SK-N-SH (cell line): ENCODE data around the gene COL8A2. TPM values are rescaled to one million over a fixed set of nuclear protein-coding genes. Genes with fewer than 3 reads are reported as not detected.

Experiments used
- CTCF ChIA-PET: fragments of 300-600, 350-600 bp; formaldehyde crosslinking; extraction: SDS; loops from one replicate; lab custom pipeline; 2021; lab: Yijun Ruan, JAX
- POLR2A ChIA-PET: fragments of 350-600 bp; sonication (Branson Sonifier 250); formaldehyde crosslinking; extraction: SDS; loops from one replicate; lab custom pipeline; 2020; ENCODE audit warnings: antibody characterized with exemption, inconsistent platforms; lab: Yijun Ruan, JAX
- DNase-seq: peaks from one replicate; pipeline ENCODE4 v3.0.0; 2012
- H2AFZ ChIP-seq: fragments of 200-600 bp; sonication (generic); 2 replicates; pipeline ENCODE4 v1.8.1; 2016; ENCODE audit warnings: antibody characterized with exemption, mild to moderate bottlenecking, low read depth
- H3F3A ChIP-seq: fragments of 200-600 bp; sonication (generic); replicated peaks from 2 replicates; pipeline ENCODE3; 2016; ENCODE audit warnings: antibody characterized with exemption, mild to moderate bottlenecking; ENCODE audit not compliant: insufficient read depth
- H3K27ac ChIP-seq, 2 experiments: fragments of 200-500 bp in 1 of 2; fragments of 200-600 bp in 1 of 2; sonication (Bioruptor generic) in 1 of 2; sonication (generic), shearing (Covaris generic) in 1 of 2; 2 replicates each; pipeline versions ENCODE4 v1.5.1 to v1.6.1; 2014 to 2016; ENCODE audit warnings: low read depth in 2 of 2, inconsistent platforms in 1 of 2, low read length in 1 of 2, mild to moderate bottlenecking in 1 of 2, mixed read lengths in 1 of 2
- H3K27me3 ChIP-seq: fragments of 200-600 bp; sonication (generic), shearing (Covaris generic); 2 replicates; pipeline ENCODE4 v1.6.1; 2016; ENCODE audit warnings: mixed run types; ENCODE audit not compliant: insufficient read depth
- H3K36me3 ChIP-seq, 2 experiments: fragments of 200-500 bp in 1 of 2; fragments of 200-600 bp in 1 of 2; sonication (Bioruptor generic) in 1 of 2; sonication (generic) in 1 of 2; replicated peaks in 1 of 2; 2 replicates each; pipeline versions ENCODE3 to v1.5.1; 2014 to 2016; ENCODE audit warnings: low read length in 1 of 2, mild to moderate bottlenecking in 1 of 2; ENCODE audit not compliant: insufficient read depth in 2 of 2, control insufficient read depth in 1 of 2
- H3K4me1 ChIP-seq, 2 experiments: fragments of 200-500 bp in 1 of 2; fragments of 200-600 bp in 1 of 2; sonication (Bioruptor generic) in 1 of 2; sonication (generic), shearing (Covaris generic) in 1 of 2; 2 replicates each; pipeline versions ENCODE4 v1.5.1 to v1.6.1; 2014 to 2016; ENCODE audit warnings: low read depth in 1 of 2, low read length in 1 of 2, mixed run types in 1 of 2; ENCODE audit not compliant: insufficient read depth in 2 of 2, control insufficient read depth in 1 of 2
- H3K4me2 ChIP-seq: fragments of 200-600 bp; sonication (generic), shearing (Covaris generic); 2 replicates; pipeline ENCODE4 v1.6.1; 2017; ENCODE audit warnings: mixed run types
- H3K4me3 ChIP-seq, 2 experiments: fragments of 200-500 bp in 1 of 2; fragments of 200-600 bp in 1 of 2; sonication (Bioruptor generic) in 1 of 2; sonication (generic), shearing (Covaris generic) in 1 of 2; 2 replicates each; pipeline versions ENCODE4 v1.5.1 to v1.8.1; 2014 to 2016; ENCODE audit warnings: low read depth in 2 of 2, inconsistent platforms in 1 of 2, low read length in 1 of 2, mild to moderate bottlenecking in 1 of 2, mixed read lengths in 1 of 2, moderate library complexity in 1 of 2
- H3K79me2 ChIP-seq: fragments of 200-600 bp; sonication (generic); 2 replicates; pipeline ENCODE4 v1.8.1; 2017; ENCODE audit warnings: mild to moderate bottlenecking; ENCODE audit not compliant: insufficient read depth
- H3K9ac ChIP-seq: fragments of 200-600 bp; sonication (generic); 2 replicates; pipeline ENCODE4 v1.6.1; 2017; ENCODE audit warnings: mixed run types
- H3K9me2 ChIP-seq: fragments of 200-600 bp; sonication (generic); 2 replicates; pipeline ENCODE4 v1.6.1; 2017; ENCODE audit warnings: mixed run types
- H3K9me3 ChIP-seq: fragments of 200-600 bp; sonication (generic); 2 replicates; pipeline ENCODE4 v1.6.1; 2017; ENCODE audit warnings: mixed run types, mild to moderate bottlenecking, moderate library complexity
- H4K20me1 ChIP-seq: fragments of 200-600 bp; sonication (generic); 2 replicates; pipeline ENCODE4 v1.6.1; 2017; ENCODE audit warnings: mild to moderate bottlenecking, mixed run types; ENCODE audit not compliant: insufficient read depth
- CHD2 ChIP-seq: fragments of 150-350 bp; IDR thresholded peaks from 2 replicates; pipeline ENCODE4 v1.6.1; 2018; ENCODE audit warnings: low read length; ENCODE audit not compliant: partially characterized antibody
- GABPA ChIP-seq: IDR thresholded peaks from 2 replicates; pipeline ENCODE4 v1.4.0; 2012; ENCODE audit warnings: low read depth, mild to moderate bottlenecking
- GATA2 ChIP-seq: sonication (generic); formaldehyde crosslinking; IDR thresholded peaks from 2 replicates; pipeline ENCODE4 v1.5.0; 2020; ENCODE audit warnings: mild to moderate bottlenecking, missing genetic modification reagents
- MEF2A ChIP-seq: IDR thresholded peaks from 2 replicates; pipeline ENCODE4 v1.4.0; 2012; ENCODE audit warnings: low read depth, borderline replicate concordance
- NFIC ChIP-seq: IDR thresholded peaks from 2 replicates; pipeline ENCODE4 v1.4.0; 2012; ENCODE audit warnings: borderline replicate concordance
- NRF1 ChIP-seq: IDR thresholded peaks from 2 replicates; pipeline ENCODE4 v1.6.1; 2012; ENCODE audit warnings: low read depth, mild to moderate bottlenecking, low read length
- POLR2AphosphoS5 ChIP-seq: IDR thresholded peaks from 2 replicates; pipeline ENCODE4 v1.6.1; 2012; ENCODE audit warnings: low read depth, low read length
- RCOR1 ChIP-seq: fragments of 150-350 bp; IDR thresholded peaks from 2 replicates; pipeline ENCODE4 v1.6.1; 2017; ENCODE audit warnings: antibody characterized with exemption, low read length
- RFX5 ChIP-seq: IDR thresholded peaks from 2 replicates; pipeline ENCODE4 v1.6.1; 2012; ENCODE audit warnings: mild to moderate bottlenecking, improper control_type of control experiment, low read length
- YY1 ChIP-seq: IDR thresholded peaks from 2 replicates; pipeline ENCODE4 v1.4.0; 2012; ENCODE audit warnings: low read depth, mild to moderate bottlenecking
- WGBS: methylation state at CpG from one replicate; pipeline ENCODE4 v1.1.6; 2017; ENCODE audit warnings: low lambda C conversion rate; 5-methylcytosine and 5-hydroxymethylcytosine counted together
- polyA plus RNA-seq, 3 experiments: library from polyadenylated mRNA; depleted of rRNA; stranded (reverse); fragments of >200 nt; gene quantifications; 2 replicates each; pipeline ENCODE4 v1.2.3, GENCODE V29; 2012
- TF ChIP-seq, protein P1 (sequence below): IDR thresholded peaks from 2 replicates; pipeline ENCODE4; 2012
- TF ChIP-seq, protein P2 (sequence below): fragments of 150-350 bp; IDR thresholded peaks from 2 replicates; pipeline ENCODE4 v1.6.1; 2017; ENCODE audit warnings: antibody characterized with exemption, low read length, low read depth, borderline replicate concordance
- TF ChIP-seq, protein P3 (sequence below): IDR thresholded peaks from 2 replicates; pipeline ENCODE4 v1.4.0; 2012; ENCODE audit warnings: low read depth, borderline replicate concordance
- TF ChIP-seq, protein P4 (sequence below): fragments of 200-600 bp; sonication (generic); IDR thresholded peaks from 2 replicates; pipeline ENCODE4 v1.6.1; 2017; ENCODE audit warnings: antibody characterized with exemption, mild to moderate bottlenecking, moderate library complexity
- TF ChIP-seq, protein P5 (sequence below): fragments of 150-350 bp; IDR thresholded peaks from 2 replicates; pipeline ENCODE4 v1.6.1; 2016; ENCODE audit warnings: mild to moderate bottlenecking, low read depth, low read length
- TF ChIP-seq, protein P6 (sequence below): IDR thresholded peaks from 2 replicates; pipeline ENCODE4 v1.4.0; 2012; ENCODE audit warnings: low read depth

The COL8A2 gene
- polyA plus RNA-seq, 1 of the 3 experiments (the other 2 are of a cell fraction): 3.1 TPM

DNA sequence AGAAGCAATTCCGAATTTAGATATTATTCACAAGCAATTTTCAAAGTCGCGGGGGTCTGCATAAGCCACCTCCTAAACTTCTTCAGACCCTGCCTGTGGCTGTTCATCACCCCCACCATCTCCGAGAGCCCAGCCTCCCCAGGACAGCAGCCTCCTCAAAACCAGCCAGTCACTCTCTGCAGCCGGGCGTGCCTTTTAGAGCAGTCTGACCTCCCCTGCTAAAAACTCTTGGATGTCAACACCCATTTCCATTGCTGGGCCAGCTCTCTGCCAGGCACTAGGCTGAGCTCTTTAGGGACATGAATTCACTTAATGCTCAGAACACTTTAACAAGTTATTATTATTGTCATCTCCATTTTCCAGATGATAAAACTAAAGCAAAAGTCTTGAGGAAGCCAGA is 24.6 kb downstream of the COL8A2 start:
- no peak overlapping the region for H3K4me2 ChIP-seq

DNA sequence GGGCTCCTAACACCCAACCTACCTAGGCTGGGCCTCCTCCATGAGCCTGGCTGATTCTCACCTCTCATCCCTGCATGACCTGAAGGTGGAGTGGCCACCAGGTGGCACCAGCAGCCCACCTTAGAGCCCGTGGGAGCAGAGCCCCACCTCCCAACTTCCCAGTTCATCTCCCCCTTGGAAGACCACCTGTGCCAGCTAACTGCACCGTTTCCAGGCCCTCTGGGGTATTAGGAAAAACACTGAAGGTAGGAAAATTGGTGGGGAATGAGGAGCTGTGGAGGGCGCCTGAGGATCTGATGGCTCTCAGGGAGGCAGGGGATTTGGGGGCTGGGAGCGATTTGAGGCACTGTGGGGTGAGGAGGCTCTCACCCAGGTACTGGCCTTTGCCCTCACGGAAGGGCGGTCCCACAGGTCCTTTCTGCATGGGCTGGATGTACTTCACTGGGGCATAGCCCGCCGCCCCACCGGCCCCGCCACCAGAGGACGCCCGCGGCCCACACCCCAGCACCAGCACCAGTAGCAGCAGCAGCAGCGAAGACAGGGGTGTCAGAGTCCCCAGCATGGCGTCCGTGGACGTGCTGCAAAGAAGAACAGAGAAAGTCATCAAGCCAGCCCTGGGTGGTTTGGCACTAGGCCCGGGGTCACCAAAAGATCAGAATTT is 25.2 kb downstream of the COL8A2 start:
- Histone ChIP-seq H3K79me2 (no peaks in the 10 kb centered on the region), H4K20me1 (no peaks in the 10 kb centered on the region), H3K27ac (peak overlapping the region in 1 of 2 experiments; percentile 16; a peak in 1 of 4 replicates), H3K4me2 (no peak overlapping the region), H3F3A (peaks cover 10% of the 10 kb centered on the region), H3K9me2 (no peaks in the 10 kb centered on the region), H3K4me1 (peaks cover 0 to 39% of the 10 kb centered on the region in 2 experiments; a peak in 2 of 4 replicates), H2AFZ (peak overlapping the region; percentile 78; the same call in 1 of the 2 replicates), H3K27me3 (no peaks in the 10 kb centered on the region), H3K9me3 (no peaks in the 10 kb centered on the region), H3K4me3 (peak overlapping the region in 1 of 2 experiments; percentile 4; a peak in 1 of 4 replicates), H3K36me3 (peaks cover 0 to 20% of the 10 kb centered on the region in 2 experiments), H3K9ac (no peak overlapping the region)
- POLR2A ChIA-PET: no interaction called here
- WGBS: 24% methylated on average over 4 of the region's 18 CpGs
- CTCF ChIA-PET: interaction anchor here (0.6 to 32.6 kb wide), 17 partner anchors 9 to 202 kb away, joined by 3 to 700 read pairs (median 4); partner anchors contain the start of genes AGO3, TEKT2 and TRAPPC3
- DNase-seq: peak; percentile 95
- TF ChIP-seq GATA2 (CRISPR knock-in tag): no peak
- TF ChIP-seq CHD2: no peak
- TF ChIP-seq RCOR1: no peak
- TF ChIP-seq, protein P1, sequence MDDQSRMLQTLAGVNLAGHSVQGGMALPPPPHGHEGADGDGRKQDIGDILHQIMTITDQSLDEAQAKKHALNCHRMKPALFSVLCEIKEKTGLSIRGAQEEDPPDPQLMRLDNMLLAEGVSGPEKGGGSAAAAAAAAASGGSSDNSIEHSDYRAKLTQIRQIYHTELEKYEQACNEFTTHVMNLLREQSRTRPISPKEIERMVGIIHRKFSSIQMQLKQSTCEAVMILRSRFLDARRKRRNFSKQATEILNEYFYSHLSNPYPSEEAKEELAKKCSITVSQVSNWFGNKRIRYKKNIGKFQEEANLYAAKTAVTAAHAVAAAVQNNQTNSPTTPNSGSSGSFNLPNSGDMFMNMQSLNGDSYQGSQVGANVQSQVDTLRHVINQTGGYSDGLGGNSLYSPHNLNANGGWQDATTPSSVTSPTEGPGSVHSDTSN: no peak
- TF ChIP-seq NRF1: no peak
- TF ChIP-seq, protein P2, sequence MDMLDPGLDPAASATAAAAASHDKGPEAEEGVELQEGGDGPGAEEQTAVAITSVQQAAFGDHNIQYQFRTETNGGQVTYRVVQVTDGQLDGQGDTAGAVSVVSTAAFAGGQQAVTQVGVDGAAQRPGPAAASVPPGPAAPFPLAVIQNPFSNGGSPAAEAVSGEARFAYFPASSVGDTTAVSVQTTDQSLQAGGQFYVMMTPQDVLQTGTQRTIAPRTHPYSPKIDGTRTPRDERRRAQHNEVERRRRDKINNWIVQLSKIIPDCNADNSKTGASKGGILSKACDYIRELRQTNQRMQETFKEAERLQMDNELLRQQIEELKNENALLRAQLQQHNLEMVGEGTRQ: no peak
- no peak for TF ChIP-seq RFX5
- TF ChIP-seq, protein P3, sequence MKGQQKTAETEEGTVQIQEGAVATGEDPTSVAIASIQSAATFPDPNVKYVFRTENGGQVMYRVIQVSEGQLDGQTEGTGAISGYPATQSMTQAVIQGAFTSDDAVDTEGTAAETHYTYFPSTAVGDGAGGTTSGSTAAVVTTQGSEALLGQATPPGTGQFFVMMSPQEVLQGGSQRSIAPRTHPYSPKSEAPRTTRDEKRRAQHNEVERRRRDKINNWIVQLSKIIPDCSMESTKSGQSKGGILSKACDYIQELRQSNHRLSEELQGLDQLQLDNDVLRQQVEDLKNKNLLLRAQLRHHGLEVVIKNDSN: no peak
- TF ChIP-seq, protein P4, sequence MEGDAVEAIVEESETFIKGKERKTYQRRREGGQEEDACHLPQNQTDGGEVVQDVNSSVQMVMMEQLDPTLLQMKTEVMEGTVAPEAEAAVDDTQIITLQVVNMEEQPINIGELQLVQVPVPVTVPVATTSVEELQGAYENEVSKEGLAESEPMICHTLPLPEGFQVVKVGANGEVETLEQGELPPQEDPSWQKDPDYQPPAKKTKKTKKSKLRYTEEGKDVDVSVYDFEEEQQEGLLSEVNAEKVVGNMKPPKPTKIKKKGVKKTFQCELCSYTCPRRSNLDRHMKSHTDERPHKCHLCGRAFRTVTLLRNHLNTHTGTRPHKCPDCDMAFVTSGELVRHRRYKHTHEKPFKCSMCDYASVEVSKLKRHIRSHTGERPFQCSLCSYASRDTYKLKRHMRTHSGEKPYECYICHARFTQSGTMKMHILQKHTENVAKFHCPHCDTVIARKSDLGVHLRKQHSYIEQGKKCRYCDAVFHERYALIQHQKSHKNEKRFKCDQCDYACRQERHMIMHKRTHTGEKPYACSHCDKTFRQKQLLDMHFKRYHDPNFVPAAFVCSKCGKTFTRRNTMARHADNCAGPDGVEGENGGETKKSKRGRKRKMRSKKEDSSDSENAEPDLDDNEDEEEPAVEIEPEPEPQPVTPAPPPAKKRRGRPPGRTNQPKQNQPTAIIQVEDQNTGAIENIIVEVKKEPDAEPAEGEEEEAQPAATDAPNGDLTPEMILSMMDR: peak; percentile 90
- TF ChIP-seq, protein P5, sequence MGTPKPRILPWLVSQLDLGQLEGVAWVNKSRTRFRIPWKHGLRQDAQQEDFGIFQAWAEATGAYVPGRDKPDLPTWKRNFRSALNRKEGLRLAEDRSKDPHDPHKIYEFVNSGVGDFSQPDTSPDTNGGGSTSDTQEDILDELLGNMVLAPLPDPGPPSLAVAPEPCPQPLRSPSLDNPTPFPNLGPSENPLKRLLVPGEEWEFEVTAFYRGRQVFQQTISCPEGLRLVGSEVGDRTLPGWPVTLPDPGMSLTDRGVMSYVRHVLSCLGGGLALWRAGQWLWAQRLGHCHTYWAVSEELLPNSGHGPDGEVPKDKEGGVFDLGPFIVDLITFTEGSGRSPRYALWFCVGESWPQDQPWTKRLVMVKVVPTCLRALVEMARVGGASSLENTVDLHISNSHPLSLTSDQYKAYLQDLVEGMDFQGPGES: no peak
- TF ChIP-seq, protein P6, sequence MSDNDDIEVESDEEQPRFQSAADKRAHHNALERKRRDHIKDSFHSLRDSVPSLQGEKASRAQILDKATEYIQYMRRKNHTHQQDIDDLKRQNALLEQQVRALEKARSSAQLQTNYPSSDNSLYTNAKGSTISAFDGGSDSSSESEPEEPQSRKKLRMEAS: 0 out of 2 replicates have a peak, but pooled peaks have one; percentile 30
- TF ChIP-seq NFIC: no peak

More for the DNA sequence above, 24.6 kb downstream of the COL8A2 start:
- DNase-seq: no peak
- no peak overlapping the region for H2AFZ ChIP-seq
- H3K79me2 ChIP-seq: no peaks in the 10 kb centered on the region
- H3K4me3 ChIP-seq: no peak overlapping the region
- no peaks in the 10 kb centered on the region for H3K9me3 ChIP-seq
- H3K27ac ChIP-seq: no peak overlapping the region
- H3F3A ChIP-seq: peaks cover 4% of the 10 kb centered on the region
- WGBS: 86% methylated on average over 5 of the region's 6 CpGs
- CTCF ChIA-PET: interaction anchor here (0.6 to 32.6 kb wide), 16 partner anchors 9 to 186 kb away, joined by 3 to 700 read pairs (median 4); partner anchors contain the start of genes AGO3, TEKT2 and TRAPPC3
- no peaks in the 10 kb centered on the region for H3K9me2 ChIP-seq
- no peaks in the 10 kb centered on the region for H3K27me3 ChIP-seq
- peaks cover 0 to 15% of the 10 kb centered on the region in 2 experiments for H3K36me3 ChIP-seq
- TF ChIP-seq, protein P5: no peak
- TF ChIP-seq GABPA: no peak
- no peak for TF ChIP-seq NRF1
- TF ChIP-seq, protein P6: no peak
- TF ChIP-seq YY1: no peak
- TF ChIP-seq MEF2A: no peak
- TF ChIP-seq POLR2AphosphoS5: no peak
- no peak for TF ChIP-seq NFIC
- TF ChIP-seq, all 33 proteins: peak for 0
- Histone ChIP-seq H4K20me1 (no peaks in the 10 kb centered on the region), H3K9ac (no peak overlapping the region), H3K4me1 (peaks cover 0 to 33% of the 10 kb centered on the region in 2 experiments; a peak in 2 of 4 replicates)
- POLR2A ChIA-PET: no interaction called here
